Smooth muscle cell of the umbilical artery (primary cell): ENCODE data around the gene PAGE5. TPM values are rescaled to one million over a fixed set of nuclear protein-coding genes. Genes with fewer than 3 reads are reported as not detected.

Experiments
- total RNA-seq: library from RNA; depleted of rRNA; stranded (reverse); fragments of >200 nt; gene quantifications from 2 replicates; pipeline ENCODE4 v1.2.3, GENCODE V29; 2014

PAGE5 gene, protein sequence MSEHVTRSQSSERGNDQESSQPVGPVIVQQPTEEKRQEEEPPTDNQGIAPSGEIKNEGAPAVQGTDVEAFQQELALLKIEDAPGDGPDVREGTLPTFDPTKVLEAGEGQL
- total RNA-seq = not detected in 2 replicates

DNA sequence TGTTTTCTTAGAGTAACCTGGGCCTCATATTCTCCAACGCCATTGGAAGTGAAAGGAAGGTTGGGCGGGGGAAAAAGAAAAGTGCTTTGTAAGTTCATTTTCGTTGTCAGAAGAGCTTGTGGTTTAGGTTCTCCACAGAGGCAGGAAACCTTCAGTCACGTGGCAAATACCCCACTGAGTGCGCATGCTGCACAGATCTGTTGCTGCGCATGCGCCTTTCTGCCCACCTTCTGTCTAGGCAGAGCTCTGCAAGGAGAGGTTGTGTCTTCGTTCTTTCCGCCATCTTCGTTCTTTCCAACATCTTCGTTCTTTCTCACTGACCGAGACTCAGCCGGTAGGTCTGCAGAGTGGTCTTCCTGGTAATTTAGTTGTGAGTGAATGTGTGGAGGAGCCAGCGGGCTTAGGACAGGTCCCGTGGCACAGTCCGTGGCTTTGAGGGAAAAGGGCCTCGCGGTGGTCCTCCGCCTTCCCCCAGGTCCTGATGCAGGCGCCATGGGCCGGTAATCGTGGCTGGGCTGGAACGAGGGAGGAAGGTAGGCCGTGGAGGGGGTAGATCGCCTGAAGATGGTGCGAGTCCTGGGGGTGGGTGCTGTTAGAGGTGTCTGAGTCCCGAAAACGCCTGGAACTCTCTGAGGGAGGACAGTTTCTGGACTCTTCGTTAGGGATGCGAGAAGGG is at the start of gene PAGE5:
TSS of gene PAGE5 (plus strand) at position 228 of the 676 bp plus-strand sequence. CDS start 1,037 bp downstream, outside the sequence.

DNA sequence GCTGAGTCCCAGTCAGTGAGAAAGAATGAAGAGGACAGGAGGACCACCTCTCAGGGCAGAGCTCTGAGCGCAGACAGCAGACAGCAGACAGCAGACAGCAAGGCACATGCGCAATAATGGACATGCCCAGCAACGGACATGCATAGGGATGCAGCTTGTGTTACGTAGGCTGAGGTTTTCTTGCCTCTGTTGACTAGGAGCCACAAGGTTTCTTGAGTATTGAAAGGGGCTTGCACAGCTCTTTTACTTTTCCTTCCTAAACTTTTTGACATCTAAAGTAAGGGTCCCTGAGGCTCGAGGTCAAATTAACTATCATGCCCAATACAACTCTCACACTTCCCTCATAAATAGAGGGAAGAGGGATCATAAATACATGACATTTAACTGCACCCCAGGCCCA is 44.7 kb downstream of the PAGE5 start, which contains the start of gene PAGE3:
TSS of gene PAGE3 (minus strand) at position 101 of the 400 bp plus-strand sequence. CDS start 1,013 bp downstream, outside the sequence.

Other genes starting within 250 kb of the PAGE5 start
- gene PFKFB1, start 226.2 kb upstream of the PAGE5 start, total RNA-seq = under 0.01 TPM in 1 of 2 replicates, not detected in the other
- gene APEX2, start 220.0 kb upstream of the PAGE5 start, total RNA-seq = 5.6 and 7.6 TPM in 2 replicates
- not detected in 2 replicates for gene ALAS2, start 189.4 kb upstream of the PAGE5 start, total RNA-seq
- not detected in 2 replicates for gene PAGE2B, start 145.3 kb upstream of the PAGE5 start, total RNA-seq
- not detected in 2 replicates for gene PAGE2, start 131.3 kb upstream of the PAGE5 start, total RNA-seq
- gene PAGE3, start 44.6 kb downstream of the PAGE5 start, total RNA-seq = not detected in 2 replicates
- gene MAGEH1, start 231.8 kb downstream of the PAGE5 start, total RNA-seq = 23.8 and 53.2 TPM in 2 replicates